HG03460 (cell line): ENCODE measurements around the gene MEIOSIN.

Source experiments
- ATAC-seq: cut with Tn5 transposase; IDR thresholded peaks from one replicate; pipeline ENCODE4 v1.9.1; 2021; ENCODE audit not compliant: unreplicated experiment

MEIOSIN gene

DNA sequence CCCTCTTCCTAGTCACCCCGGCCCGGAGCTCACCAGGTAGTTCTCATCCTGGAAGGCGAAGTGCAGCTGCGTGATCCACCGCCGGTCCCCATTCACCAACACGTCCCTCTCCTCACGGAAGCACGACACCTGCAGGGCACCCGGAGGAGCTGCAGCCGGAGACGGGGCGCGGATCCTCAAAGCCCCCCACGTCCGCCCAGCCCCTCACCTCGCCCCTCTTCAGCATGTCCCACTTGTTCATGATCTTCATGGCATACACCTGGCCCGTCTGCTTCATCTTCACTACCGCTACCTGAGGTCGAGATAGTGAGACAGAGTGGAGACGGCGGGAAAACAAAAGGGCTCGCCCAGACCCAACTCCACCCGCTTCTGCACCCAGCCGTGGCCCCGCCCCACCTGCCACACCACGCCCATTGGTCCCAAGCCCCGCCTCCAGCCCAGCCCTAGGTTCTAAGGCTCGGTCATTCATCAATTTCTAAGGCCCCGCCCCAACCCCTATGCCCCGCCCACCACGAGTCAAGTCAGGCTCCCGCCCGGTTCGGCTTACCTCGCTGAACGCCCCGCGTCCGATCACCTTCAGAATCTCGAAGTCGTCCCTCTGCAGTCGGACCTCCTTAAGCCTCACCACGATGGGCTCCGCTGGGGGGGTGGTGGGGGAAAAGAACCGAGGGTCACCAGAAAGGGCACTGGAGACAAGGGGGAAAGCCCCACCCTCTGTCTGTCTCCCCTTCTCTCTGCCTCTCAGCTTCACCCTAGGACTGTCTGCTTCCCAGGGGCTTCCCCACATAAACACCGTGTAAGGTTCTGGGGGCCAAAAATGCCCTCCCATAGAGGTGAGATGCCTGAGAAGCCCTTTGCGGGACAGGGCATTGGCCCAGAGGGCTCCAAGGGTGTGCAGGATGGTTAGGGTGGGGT lies 46.2 kb downstream of the MEIOSIN start:
- ATAC-seq: peak; percentile 78

DNA sequence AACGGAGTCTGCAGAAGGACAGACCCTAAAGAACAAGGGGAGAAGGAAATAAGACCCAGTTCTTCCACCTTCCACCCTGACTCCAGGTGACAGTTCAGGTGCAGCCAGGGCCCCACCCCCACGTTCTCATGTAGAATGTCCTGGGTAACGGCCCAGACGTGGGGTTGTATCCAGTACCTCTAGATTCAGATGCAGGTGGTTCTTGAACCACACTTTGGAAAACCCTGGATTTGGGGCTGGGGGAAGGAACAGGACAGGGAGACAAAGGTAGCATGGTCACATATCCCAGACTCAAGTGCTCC lies 46.9 kb downstream of the MEIOSIN start:
- ATAC-seq: no peak

DNA sequence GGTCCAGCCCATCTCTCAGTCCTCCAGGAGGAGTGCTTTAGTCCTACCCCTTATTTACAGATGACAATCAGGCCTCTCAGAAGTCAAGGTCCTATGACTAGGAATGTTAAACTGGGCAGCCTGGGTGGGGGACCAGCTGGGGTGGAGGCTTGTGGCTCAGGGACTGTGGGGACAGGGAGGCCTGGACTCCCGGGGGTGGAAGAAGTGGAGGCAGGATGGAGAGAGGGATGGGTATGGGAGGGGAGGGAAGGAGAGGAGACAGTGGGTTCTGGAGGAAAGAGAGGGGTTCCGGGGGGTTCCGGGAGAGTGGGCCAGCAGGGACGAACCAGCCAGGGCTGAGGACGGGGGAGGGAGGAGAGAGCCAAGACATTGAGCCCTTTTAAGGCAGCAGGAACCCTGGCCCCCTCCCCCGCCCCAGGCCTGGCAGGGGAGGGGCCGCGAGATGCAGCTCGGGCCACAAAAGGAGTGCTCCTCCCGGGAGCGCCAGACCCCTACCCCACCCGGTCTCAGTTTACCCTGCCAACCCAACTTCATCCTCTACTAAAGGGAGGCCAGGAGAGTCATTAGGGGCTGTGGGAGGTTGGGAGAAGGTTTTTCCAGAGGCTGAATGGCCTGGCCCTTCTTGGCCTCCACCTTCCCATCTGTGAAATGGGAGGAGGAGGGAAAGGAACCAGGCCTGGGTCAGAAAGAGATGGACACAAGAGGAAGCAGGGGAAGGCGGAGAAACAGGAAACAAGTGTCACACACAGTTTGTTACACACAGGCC lies 47.4 kb downstream of the MEIOSIN start:
- ATAC-seq: no peak

DNA sequence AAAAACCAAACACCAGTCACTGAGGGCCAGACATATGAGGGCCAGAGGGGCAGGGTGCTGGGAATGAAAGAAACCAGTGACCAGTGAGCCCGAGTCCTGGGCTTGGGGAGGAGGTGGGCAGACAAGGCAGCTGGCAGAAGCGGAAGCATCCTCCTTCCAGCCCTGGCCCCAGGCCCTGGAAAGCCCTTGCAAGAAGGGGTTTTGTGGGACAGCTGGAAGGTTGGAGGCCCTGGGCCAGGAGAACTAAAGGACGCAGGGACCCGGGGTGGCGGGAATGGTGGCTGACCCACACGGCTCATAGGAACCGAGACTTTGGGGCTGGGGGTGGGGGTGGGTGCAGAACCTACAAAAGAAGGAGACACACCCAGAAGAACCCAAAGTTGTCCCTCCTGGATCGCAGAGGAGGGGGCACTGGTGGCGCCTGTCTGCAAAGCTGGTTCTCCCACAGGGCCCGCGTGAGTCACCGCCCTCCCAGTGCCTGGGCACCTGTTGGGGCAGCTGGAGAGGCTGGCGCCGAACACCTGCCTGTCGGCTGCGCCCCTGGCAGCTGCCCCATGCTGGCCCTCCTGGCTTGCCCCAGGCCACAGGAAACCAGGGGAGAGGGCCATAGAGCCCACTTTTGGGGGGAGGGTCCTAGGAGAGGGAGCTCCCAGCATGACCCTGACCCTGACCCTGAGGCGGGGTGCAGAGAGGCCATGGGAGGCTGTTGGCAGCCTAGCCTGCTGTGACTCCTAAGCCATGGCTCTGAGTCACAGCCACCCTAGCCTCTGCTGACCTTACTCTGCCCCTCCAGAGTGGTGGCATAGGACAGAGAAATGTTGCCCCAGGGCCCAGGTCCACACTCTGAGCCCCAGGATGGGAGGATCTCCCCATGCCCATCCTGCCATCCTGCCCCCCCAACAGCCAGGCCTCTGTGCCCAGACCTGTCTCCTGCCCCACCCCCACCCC lies 48.2 kb downstream of the MEIOSIN start:
- ATAC-seq: no peak

DNA sequence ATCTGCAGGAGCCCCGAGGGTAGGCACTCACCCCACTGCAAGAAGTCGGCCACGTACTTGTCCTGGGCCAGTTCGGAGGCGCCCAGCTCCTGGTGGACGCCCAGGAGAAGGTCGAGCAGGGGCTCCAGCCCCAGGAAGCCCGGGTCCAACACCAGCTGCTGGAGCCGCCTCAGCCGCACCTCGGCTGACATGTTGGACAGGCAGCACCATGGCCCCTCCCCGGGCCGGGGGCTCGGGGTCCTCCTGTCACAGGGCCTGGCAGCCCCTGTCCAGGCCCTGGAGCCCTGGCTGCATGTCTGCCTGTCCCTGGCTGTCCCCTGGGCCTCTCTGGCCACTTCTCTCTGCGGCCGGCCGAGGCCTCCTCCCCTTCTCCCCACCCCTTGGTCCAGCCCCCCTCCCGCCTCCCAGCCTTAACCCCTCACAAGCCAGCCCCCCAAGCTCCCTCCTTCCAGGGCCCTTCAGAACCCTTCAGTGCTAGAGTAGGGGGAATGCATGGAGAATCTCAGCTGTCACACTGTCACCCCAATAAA lies 49.0 kb downstream of the MEIOSIN start, which contains the start of gene DMPK:
Gene DMPK, minus strand, starts transcription at position 329 of the 530 bp plus-strand sequence. Its CDS starts 138 bp downstream, at position 191.
- no peak for ATAC-seq

DNA sequence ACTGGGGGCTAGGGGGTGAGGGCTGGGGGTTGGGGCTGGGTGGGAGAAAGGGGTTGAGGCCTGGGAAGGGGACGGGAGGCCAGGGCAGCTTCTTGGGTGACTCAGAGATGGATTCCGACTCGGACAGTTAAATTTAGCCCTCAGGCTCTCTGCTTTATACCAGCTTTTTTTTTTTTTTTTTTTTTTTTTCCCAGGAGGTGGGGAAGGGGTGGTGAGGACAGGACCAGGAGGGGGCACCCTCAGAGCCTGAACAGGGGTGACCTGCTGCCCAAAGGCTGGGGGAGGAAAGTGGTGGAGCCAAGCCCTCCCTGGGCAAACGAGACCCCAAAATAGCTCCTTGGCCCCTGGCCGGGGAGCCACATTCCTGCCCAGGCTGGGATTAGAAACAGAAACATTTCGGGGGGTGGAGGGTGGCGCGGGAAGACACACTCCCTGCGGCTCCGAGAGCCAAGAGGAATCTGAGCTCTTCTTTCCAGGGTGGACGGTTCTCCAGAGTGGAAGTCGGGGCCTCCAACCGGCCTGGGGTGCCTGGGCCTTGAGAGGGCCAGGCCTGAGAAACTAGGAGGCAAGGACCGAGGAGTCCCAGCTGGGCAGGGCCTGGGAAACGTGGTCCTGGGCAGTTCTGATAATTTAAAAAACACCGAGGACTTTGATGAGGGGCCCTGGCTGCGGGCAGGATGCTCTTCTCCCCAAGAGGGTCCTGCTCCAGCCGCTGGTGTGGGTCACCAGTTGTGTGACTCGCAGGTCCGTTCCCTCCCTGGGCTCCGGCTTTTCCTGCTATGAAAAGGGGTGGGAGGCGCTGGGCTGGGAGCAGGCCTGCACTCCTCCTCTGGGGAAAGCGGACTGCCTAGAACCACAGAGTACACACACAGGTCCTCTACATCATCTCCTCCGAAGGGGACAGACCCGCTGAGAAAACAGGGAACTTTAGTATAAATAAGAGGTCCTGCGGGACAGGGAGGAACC lies 49.9 kb downstream of the MEIOSIN start:
- no peak for ATAC-seq

- ATAC-seq: no peak
Observed at GRCh38 chr19:45784096-45784495, 50.9 kb downstream of the MEIOSIN start.

DNA sequence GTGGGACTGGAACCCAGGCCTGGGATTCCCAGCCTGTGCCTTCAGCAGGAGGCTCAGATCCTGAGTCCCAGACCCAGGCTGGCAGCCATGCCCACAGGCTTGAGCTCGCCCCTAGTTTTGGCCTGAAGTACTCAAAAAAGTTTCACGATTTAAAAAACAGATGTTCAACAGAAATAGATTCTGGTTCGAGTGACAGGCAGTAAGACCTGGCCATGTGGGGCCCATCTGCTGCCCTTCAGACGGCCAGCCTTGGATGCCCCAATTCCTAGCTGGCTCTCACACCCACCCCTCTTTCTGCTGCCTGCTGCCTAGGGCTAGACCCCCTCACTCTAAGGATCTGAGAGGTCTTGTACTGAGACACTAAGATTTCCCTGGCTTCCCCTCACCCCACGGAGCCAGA lies 51.9 kb downstream of the MEIOSIN start:
- ATAC-seq: no peak

- no peak for ATAC-seq
Observed at GRCh38 chr19:45785781-45786532, 52.7 kb downstream of the MEIOSIN start.

DNA sequence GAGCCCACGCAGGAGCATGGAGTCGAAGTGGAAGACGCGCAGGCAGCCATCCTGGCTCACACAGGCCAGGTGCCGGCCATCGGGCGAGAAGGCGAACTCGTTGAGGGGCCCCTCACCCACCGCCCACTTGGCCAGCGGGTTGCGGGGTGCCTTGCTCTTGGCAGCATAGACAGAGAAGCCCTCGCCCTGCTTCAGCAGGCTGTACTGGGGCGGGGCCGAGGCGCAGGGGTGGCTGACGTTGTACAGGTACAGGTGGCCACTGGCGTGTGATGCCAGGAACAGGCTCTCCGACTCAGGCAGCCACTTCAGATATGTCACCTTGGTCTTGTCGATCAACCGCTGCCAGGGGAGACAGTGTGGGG lies 53.3 kb downstream of the MEIOSIN start:
- ATAC-seq: no peak

- no peak for ATAC-seq
Observed at GRCh38 chr19:45789035-45789786, 56.0 kb downstream of the MEIOSIN start.

- ATAC-seq: no peak
Observed at GRCh38 chr19:45790942-45791341, 57.7 kb downstream of the MEIOSIN start.

GRCh38 chr19:45791744-45792469 lies 58.7 kb downstream of the MEIOSIN start:
- ATAC-seq: peak; percentile 26

DNA sequence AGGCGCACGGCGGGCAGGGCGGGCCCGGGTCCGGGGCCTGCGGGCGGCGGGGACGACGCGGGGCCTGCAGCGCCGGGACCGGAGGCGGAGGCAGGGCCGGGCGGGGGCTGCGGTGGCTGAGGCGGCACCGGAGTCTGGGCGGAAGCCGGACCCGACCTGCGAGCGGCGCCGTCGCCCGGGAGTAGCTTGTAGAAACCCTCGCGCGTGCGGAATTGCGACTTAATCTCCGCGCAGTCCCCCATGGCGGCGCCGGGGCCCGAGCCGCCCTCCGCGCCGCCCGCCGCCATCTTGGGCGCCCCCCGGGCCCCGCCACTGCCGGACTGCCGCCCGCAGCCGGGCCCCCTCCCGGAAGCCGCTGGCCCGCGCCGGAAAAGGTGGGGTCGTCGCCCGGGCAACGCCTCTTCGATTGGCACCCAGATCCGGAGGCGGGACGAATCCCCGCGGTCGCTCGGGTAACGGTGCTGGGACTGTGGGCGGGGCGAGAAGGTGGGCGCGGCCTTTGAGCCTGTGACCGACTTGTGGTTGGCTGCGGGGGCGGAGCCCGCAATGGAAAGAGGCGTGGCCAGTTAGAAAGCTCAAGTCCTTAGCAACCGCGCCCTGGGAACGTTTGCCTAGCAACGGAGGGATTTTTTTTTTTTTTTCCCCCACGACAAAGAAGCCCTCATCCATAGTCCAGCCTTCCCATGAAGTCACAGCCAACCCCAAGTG lies 59.4 kb downstream of the MEIOSIN start, which contains the start of gene DMWD:
Gene DMWD, minus strand, starts transcription at position 376 of the 708 bp plus-strand sequence. Its CDS starts 89 bp downstream, at position 287.
- peak; percentile 82 for ATAC-seq

DNA sequence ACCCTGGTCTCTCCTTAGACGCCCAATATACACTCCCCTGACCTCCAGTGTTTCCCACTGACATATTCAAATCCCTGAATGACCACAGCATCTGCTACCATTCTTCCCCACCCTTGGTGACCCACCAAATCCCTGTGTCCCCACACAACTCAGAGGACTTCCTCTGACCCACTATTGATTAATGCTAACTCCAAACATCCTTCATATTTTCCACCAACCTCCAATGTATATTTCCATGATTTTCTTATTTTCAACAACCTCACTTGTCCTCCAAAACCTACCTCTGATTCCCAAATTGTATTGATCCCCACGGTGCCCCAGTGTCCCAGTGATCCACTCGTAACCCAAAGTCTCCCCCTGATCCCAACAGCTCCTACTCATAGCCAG lies 59.9 kb downstream of the MEIOSIN start:
- no peak for ATAC-seq

- ATAC-seq: no peak
Observed at GRCh38 chr19:45793876-45794275, 60.6 kb downstream of the MEIOSIN start.

- ATAC-seq: no peak
Observed at GRCh38 chr19:45794627-45795026, 61.4 kb downstream of the MEIOSIN start.
